GM21723 (cell line): ENCODE data around the gene CPOX.
A peak's percentile ranks its signal among the peaks of the same experiment; 100 is the strongest.

Experiments
- ATAC-seq: cut with Tn5 transposase; IDR thresholded peaks from one replicate; pipeline ENCODE4 v1.9.1; 2021; ENCODE audit warnings: mild to moderate bottlenecking, moderate library complexity; ENCODE audit not compliant: unreplicated experiment

CPOX gene

DNA sequence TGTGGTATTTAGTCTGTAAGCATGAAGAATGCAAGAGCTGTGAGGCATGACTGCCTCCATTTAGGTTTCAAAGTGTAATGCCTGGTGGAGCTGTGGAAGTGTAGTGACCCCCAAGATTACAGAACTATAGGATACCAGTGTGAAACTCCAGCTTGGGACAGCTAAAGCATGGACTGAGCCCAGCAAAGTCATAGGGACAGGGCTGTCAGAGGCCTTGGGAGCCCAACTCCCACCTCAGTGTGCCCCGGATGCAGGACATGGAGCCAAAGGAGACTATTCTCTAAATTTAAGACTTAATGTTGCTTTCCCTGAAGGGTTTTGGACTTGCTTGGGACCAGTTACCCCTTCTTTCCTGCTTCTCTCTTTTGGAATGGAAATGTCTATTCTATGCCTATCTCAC lies 50.8 kb downstream of the CPOX start:
- no peak for ATAC-seq

DNA sequence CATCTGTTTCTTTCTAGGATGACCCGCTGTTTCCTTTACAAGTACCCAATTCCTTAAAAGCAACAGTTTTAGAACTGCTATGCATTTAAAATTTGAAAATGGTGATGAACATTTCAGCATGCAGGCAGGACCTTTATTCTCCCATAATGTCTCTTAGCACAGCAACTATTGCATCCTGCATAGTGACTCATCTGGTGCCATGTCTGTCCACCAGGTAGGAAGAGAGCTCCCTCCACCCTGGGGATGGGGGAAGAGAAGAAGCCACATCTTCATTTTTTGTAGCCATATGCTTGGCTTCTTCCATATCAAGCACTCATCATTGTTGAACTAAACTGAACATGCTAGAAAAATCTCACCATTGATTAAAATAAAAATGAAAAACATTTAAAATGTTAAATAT lies 51.7 kb downstream of the CPOX start:
- no peak for ATAC-seq

DNA sequence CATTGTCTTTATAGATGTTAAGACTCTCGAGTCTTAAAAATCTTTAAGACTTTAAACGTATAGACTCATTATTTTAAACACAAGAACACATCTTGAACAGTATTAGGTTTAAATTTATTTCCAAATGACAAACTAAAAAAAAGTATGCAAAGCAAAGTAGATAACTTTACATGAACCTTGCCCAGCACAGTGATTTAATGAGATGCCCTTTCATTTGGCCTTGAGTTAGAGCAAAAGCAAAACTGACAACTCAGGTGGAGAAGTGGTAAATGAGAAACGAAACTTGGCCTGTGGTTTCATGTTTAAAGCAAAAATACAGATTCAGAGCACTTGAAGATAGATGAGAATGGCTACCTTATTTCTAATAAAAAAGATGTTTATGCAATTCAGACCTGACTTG lies 53.1 kb downstream of the CPOX start:
- ATAC-seq, result peak; percentile 54

DNA sequence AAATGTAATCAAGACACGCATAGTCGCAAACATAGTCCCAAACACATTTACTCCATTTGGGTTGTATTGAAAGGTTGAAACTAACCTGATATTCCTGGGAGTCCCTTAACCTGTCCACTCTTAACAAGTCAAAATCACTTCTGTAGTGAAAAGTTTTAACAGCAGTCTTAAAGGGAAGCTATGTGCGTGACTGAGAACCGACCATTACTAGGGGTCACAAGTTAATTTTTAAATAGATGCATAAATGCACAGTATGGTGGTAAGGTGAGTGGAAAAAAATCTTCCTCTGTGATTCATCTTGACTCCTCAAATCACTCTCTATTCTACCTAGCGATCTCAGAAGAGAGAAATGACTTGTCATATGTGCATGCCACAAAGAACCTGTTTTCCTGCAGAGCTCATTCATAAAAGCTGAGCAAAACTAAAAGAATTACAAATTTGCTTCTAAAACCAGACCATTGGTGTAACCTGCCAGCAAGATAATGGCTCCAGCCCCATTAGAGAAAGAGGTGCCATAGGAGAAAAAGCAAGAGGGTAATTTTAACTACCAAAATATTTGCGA lies 56.9 kb downstream of the CPOX start:
- ATAC-seq, result peak; percentile 70

DNA sequence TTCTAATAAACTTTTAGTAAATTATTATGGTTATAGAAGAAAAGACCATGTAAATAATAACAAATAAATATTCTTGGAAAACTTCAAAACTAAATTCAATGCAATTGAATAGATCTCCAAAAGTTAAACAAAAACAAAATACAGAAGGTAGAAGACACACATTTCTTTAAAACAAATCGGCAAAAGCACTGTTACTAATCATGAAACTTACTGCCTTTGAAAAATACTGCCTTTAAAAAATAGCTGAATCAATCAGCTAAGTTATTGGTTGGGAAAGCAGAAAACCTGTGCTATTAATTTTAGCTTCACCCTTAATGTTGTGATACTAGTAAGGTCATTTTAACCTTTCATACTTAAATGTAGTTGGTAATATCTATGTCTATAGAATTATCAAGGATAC lies 58.7 kb downstream of the CPOX start:
- no peak for ATAC-seq

DNA sequence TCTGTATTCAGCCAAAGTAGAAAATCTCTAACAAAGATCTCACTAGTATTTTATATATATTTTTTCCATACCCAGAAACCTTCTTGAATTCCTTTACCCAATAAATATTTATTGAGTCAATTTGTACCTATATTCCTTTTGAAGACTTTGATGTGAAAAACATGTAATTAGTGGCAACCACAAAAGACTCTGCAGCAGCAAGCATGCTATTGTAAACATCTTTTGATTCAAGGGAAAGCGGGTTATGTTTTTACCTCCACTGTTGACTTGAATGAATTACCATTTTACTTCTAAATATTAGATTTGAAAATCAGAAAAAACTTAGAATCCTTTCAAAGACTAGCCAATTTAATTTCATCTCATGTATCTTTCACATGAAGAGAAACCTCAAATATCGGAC lies 59.2 kb downstream of the CPOX start:
- ATAC-seq, result no peak

DNA sequence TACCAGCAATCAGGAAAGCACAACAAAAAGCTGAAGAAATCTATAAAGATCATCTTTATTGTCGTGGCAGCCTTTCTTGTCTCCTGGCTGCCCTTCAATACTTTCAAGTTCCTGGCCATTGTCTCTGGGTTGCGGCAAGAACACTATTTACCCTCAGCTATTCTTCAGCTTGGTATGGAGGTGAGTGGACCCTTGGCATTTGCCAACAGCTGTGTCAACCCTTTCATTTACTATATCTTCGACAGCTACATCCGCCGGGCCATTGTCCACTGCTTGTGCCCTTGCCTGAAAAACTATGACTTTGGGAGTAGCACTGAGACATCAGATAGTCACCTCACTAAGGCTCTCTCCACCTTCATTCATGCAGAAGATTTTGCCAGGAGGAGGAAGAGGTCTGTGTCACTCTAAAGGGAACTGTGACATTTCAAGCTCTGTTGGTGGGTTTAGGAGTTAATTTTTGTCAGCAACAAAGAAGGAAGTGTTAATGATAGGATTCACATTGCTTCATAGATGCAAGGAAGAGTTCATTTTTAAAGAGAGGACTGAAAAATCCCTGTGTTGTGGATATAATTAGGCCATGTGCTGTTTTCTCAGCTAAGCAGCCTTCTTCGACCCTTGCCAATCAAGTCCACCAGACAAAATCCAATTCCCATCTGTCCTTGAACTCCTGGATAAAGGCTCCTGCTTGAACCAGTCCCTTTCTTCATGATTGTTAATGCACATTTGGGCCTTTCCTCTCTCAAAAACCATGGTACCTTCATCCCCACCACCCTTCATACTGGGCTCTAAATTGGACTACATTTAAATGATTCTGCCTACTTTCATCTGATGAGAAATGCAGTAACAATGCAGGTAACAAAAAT lies 60.5 kb downstream of the CPOX start:
- ATAC-seq, result no peak

DNA sequence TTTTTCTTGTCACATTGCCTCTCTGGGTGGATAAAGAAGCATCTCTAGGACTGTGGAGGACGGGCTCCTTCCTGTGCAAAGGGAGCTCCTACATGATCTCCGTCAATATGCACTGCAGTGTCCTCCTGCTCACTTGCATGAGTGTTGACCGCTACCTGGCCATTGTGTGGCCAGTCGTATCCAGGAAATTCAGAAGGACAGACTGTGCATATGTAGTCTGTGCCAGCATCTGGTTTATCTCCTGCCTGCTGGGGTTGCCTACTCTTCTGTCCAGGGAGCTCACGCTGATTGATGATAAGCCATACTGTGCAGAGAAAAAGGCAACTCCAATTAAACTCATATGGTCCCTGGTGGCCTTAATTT lies 61.2 kb downstream of the CPOX start:
- no peak for ATAC-seq

DNA sequence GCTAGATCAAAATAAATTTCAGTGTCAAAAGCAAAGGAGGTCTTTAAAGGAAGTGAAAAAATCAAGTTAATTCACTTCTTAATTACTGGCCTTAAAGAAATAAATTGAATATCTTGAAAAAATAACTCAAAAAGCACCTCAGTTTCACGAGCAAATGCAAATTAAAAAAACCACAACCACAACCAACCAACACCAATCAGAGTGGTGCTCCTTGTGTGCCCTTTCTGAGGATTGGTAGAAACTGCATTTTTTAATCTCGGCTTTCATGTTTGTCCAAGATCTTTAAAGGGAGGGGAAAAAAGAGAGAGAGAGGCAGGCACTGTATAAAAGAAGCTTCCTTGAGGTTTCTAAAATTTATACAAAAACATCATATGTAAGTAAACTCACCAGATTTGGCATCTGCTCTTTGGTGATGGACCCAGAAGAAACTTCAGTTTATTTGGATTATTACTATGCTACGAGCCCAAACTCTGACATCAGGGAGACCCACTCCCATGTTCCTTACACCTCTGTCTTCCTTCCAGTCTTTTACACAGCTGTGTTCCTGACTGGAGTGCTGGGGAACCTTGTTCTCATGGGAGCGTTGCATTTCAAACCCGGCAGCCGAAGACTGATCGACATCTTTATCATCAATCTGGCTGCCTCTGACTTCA lies 61.7 kb downstream of the CPOX start, which contains the start of gene GPR15:
Gene GPR15 (plus strand): TSS at position 357 of the 653 bp plus-strand sequence. CDS start 56 bp downstream, at position 413.
- peak; percentile 37 for ATAC-seq

DNA sequence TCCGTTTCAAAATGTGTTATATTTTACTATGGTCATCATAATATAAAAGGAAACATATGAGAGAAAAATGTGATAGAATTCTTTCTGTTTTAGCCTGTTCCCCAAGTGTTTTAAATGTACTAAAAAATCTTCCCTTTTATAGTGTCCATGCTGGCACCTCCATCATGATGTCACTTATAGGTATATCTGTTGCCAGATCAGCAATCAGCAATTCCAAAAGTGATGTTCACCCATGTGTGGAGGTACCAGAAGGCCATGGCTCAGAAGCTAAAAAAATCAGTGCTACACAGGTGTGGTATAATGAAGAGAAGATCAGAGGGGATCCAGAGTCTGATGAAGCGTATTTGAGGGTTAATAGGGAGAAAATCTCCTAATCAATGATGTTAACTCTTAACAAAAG lies 62.7 kb downstream of the CPOX start:
- peak; percentile 23 for ATAC-seq

DNA sequence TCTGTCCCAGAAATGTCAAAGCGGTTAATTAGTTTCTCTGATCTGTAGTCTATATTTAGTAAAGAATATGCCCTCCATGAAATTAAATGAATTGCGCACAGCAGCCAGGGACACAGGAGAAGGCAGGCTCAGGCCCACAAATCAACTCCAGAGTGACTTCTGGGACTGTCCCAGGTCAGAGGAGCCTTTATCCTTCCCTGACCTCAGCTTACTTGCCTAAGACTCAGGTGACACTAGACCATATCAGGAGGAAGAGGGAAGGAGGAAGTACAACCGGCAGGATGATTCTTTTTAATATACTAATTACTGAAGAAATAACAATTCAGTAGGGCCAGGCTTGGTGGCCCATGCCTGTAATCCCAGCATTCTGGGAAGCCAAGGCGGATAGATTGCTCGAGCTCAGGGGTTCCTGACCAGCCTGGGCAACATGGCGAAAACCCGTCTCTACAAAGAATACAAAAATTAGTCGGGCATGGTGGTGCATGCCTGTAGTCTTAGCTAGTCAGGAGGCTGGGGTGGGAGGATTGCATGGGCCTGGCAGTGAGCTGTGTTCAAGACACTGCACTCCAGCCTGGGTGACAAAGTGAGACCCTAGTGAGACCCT lies 63.5 kb downstream of the CPOX start:
- no peak for ATAC-seq
